Neutrophil (primary cell): Measurements from ENCODE around the gene BUD23.
"Not testable (repeated sequence)": the region's sequence is repeated elsewhere in the genome, so short reads cannot be mapped to it uniquely, and the experiment has no call there.

Experiments used
- H3K27ac ChIP-seq: fragments of 200-600 bp; sonication (generic); 2 replicates; pipeline ENCODE4 v1.5.1; 2016; ENCODE audit warnings: mild to moderate bottlenecking, moderate library complexity
- H3K27me3 ChIP-seq: fragments of 200-600 bp; sonication (generic); 2 replicates; pipeline ENCODE4 v1.6.0; 2016; ENCODE audit warnings: mild to moderate bottlenecking
- H3K36me3 ChIP-seq: fragments of 200-600 bp; sonication (generic); 2 replicates; pipeline ENCODE4 v1.5.1; 2017
- H3K4me1 ChIP-seq, 2 experiments: fragments of 200-600 bp in 1 of 2; sonication (generic) in 1 of 2; 1 replicate in 1 of 2; 2 replicates in 1 of 2; pipeline versions ENCODE4 v1.5.1 to v1.6.1; 2013 to 2016; ENCODE audit warnings: low read depth in 1 of 2, low read length in 1 of 2, mild to moderate bottlenecking in 1 of 2, moderate library complexity in 1 of 2; ENCODE audit not compliant: control insufficient read depth in 1 of 2, insufficient read depth in 1 of 2
- H3K4me3 ChIP-seq, 2 experiments: fragments of 200-600 bp in 1 of 2; sonication (generic) in 1 of 2; 1 replicate in 1 of 2; 2 replicates in 1 of 2; pipeline ENCODE4 v1.5.1; 2013 to 2016; ENCODE audit warnings: low read depth in 1 of 2, low read length in 1 of 2, mild to moderate bottlenecking in 1 of 2, moderate library complexity in 1 of 2
- H3K9me3 ChIP-seq: fragments of 200-600 bp; sonication (generic); 2 replicates; pipeline ENCODE4 v1.5.1; 2016
- TF ChIP-seq, protein P1 (sequence below): fragments of 200-600 bp; sonication (generic); IDR thresholded peaks from 2 replicates; pipeline ENCODE4 v1.5.1; 2016; ENCODE audit warnings: antibody characterized with exemption

The BUD23 gene

DNA sequence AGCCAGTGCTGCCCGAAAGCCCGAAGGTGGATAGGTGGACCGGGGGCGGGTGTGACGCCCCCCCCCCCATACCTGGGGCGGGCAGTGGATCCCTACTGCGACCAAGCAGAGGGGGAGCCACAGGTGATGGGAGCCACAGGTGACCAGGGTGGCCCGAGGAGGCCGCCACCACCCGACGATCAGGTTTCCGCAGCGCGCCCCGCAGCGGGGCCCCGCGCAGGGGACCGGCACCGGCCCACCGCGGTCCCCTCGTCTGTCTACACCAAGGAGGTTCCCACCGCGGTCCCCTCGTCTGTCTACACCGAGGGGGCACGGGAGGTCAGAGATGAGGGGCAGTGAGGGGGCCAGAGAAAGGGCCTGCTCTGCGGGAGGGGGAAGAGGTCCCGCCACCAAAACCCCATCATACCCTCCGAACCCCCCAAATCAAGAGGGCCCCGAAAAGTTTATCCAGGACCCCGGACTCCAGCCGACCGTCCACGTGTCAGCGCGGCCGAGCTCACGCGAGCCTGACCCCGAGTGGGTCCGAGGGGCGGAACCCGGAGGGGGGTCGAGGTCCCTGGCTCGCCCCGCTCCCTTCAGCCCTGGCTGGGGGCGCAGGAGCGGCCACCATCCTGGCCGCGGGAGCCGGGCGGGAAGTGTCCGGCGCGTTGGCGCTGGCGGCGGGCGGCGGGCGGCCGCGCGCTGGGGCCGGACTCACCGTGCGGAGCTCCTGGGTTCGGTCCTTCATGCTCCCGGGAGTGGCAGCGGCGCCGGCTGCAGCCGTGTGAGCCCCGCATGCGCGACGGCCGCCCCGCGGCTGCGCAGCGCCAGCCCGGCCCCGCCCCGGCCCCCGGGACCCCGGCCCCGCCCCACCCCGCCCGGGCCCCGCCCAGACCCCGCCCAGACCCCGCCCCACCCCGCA lies 35.8 kb downstream of the BUD23 start, which contains the start of gene STX1A:
STX1A (minus strand) TSS at position 765 of the 901 bp plus-strand sequence; CDS start at position 727, 38 bp downstream.
- Histone ChIP-seq H3K27me3 (peaks cover 97% of the 10 kb centered on the region), H3K4me1 (peaks cover 25 to 27% of the 10 kb centered on the region in 2 experiments), H3K4me3 (peak within 1 kb of the TSS; percentile 54 to 61), H3K36me3 (no peaks in the 10 kb centered on the region), H3K27ac (no peak within 1 kb of the TSS), H3K9me3 (no peaks in the 10 kb centered on the region)
- TF ChIP-seq, protein P1, sequence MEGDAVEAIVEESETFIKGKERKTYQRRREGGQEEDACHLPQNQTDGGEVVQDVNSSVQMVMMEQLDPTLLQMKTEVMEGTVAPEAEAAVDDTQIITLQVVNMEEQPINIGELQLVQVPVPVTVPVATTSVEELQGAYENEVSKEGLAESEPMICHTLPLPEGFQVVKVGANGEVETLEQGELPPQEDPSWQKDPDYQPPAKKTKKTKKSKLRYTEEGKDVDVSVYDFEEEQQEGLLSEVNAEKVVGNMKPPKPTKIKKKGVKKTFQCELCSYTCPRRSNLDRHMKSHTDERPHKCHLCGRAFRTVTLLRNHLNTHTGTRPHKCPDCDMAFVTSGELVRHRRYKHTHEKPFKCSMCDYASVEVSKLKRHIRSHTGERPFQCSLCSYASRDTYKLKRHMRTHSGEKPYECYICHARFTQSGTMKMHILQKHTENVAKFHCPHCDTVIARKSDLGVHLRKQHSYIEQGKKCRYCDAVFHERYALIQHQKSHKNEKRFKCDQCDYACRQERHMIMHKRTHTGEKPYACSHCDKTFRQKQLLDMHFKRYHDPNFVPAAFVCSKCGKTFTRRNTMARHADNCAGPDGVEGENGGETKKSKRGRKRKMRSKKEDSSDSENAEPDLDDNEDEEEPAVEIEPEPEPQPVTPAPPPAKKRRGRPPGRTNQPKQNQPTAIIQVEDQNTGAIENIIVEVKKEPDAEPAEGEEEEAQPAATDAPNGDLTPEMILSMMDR, result no peak

DNA sequence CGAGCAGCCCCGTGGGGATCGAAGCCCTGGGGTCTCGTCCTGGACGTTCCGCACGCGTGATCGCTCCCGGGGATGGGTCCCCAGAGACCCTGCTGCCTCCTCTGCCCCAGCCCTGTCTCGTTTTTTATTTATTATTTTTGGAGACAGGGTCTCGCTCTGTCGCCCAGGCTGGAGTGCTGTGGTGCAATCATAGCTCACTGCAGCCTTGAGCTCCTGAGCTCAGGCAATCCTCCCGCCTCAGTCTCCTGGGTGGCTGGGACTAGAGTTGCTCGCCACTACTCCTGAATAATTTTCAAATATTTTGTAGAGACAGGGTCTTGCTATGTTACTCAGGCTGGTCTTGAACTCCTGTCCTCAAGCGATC lies 36.4 kb downstream of the BUD23 start:
- Histone ChIP-seq H3K4me1 (peaks cover 25 to 27% of the 10 kb centered on the region in 2 experiments), H3K27ac (no peak overlapping the region), H3K9me3 (no peaks in the 10 kb centered on the region), H3K36me3 (no peaks in the 10 kb centered on the region), H3K4me3 (peak overlapping the region in 1 of 2 experiments; percentile 37), H3K27me3 (peaks cover 97% of the 10 kb centered on the region)
- TF ChIP-seq, protein P1, result no peak

DNA sequence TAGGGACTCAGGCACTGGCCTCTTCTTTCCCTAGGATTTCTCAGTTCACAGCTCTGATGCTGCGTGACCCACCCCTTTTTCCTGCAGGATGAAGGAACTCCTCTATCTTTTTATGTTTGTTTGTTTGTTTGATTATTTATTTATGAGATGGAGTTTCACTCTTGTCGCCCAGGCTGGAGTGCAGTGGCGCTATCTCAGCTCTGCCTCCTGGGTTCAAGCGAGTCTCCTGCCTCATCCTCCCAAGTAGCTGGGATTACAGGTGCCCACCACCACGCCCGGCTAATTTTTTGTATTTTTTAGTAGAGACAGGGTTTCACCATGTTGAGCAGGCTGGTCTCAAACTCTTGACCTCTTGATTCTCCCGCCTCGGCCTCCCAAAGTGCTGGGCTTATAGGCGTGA lies 37.0 kb downstream of the BUD23 start:
- not testable (repeated sequence) for H3K27ac ChIP-seq, H3K4me3 ChIP-seq, H3K36me3 ChIP-seq, H3K9me3 ChIP-seq
- Histone ChIP-seq H3K27me3 (peaks cover 97% of the 10 kb centered on the region), H3K4me1 (peaks cover 25 to 27% of the 10 kb centered on the region in 2 experiments)

DNA sequence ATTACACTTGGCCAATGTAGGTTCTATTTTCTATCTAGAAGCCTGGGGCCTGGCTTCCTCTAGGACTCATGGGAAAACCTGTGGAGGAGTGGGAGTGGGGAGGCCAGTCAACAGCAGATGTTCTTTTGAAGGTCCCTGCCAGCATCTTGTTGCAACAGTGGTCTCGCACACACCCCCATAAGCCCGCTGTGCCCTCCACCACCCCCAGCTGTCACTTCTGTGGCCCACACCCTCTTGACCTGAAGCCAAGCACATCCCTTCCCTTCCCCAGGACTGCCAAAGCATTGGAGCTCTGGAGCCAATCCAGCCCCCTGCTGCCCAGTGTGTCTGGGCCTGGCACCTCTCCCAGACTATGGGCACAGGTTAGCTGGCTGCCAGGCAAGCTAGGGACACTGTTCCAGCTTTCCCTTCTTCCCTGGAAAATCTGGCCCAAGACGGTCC lies 38.0 kb downstream of the BUD23 start:
- TF ChIP-seq, protein P1, result no peak

DNA sequence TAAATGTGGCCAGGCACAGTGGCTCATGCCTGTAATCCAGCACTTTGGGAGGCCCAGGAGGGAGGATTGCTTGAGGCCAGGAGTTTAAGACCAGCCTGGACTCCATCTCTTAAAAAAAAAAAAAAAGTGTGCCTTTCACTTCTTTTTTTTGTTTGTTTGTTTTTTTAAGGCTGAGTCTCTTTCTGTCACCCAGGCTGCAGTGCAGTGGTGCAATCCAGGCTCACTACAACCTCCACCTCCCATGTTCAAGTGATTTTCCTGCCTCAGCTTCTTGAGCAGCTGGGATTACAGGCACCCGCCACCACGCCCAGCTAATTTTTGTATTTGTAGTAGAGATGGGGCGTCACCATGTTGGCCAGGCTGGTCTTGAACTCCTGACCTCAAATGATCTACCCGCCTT lies 38.8 kb downstream of the BUD23 start:
- H3K9me3 ChIP-seq, H3K36me3 ChIP-seq, H3K4me3 ChIP-seq, H3K27ac ChIP-seq: not testable (repeated sequence)
- H3K4me1 ChIP-seq, result peaks cover 25 to 27% of the 10 kb centered on the region in 2 experiments
- peaks cover 97% of the 10 kb centered on the region for H3K27me3 ChIP-seq

More for the DNA sequence above, 38.0 kb downstream of the BUD23 start:
- peaks cover 25 to 31% of the 10 kb centered on the region in 2 experiments for H3K4me1 ChIP-seq
- H3K27me3 ChIP-seq, result peaks cover 97% of the 10 kb centered on the region
- no peak overlapping the region for H3K4me3 ChIP-seq
- no peaks in the 10 kb centered on the region for H3K36me3 ChIP-seq
- no peak overlapping the region for H3K27ac ChIP-seq
- H3K9me3 ChIP-seq, result no peaks in the 10 kb centered on the region

DNA sequence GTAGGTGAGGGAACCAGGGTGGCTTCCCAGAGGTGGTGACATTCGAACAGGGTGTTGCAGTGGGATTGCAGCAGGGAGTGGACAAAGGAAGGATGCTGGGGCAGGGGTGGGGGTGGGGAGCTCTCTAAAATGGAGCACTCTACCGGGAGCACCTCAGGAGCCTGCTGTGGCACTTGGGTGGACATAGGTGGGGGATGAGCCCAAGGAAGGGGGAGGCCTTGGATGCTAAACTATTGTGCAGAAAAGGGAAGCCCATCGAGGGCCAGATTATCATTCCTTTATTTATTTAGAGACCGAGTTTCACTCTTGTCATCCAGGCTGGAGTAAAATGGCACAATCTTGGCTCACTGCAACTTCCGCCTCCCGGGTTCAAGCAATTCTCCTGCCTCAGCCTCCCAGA lies 39.4 kb downstream of the BUD23 start:
- Histone ChIP-seq H3K9me3 (no peaks in the 10 kb centered on the region), H3K27ac (no peak overlapping the region), H3K27me3 (peaks cover 97% of the 10 kb centered on the region), H3K4me3 (no peak overlapping the region), H3K36me3 (no peaks in the 10 kb centered on the region), H3K4me1 (peaks cover 19 to 21% of the 10 kb centered on the region in 2 experiments)
- TF ChIP-seq, protein P1, result no peak
